ENCODE results near the gene KLHL2. TPM values are rescaled to one million over a fixed set of nuclear protein-coding genes. Genes with fewer than 3 reads are reported as not detected.

KLHL2 gene
- total RNA-seq, 1 donor from 2014 or later: 10.6 TPM

DNA sequence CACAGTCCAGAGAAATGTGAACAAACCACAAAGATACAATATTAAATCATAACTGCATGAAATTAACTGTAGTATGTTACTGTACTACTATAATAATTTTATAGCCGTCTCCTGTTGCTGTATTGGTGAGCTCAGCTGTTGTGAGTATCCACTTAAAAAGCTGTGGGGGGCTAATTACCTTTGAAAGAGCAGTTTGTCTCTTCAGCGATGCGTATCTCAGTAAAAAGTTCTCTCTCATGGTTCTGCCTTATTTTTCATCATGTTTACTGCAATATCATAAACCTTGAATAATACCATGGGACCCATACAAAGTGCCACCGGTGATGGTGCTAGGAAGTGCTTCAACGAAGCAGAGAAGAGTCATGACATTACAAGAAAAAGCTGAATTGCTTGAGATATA is 111.7 kb downstream of the KLHL2 start:
- Mint-ChIP-seq H3K4me3 (ENCODE audit: unreplicated experiment) (no peak overlapping the region), H3K9me3 (ENCODE audit: unreplicated experiment) (no peaks in the 10 kb centered on the region), H3K27ac (ENCODE audit: unreplicated experiment) (no peak overlapping the region), H3K4me1 (ENCODE audit: unreplicated experiment) (no peaks in the 10 kb centered on the region), H3K27me3 (ENCODE audit: unreplicated experiment) (peaks cover 3% of the 10 kb centered on the region), H3K36me3 (ENCODE audit: low read depth, unreplicated experiment) (no peaks in the 10 kb centered on the region)
- DNase-seq (ENCODE audit: low spot score): no peak
- TF ChIP-seq, protein P1, sequence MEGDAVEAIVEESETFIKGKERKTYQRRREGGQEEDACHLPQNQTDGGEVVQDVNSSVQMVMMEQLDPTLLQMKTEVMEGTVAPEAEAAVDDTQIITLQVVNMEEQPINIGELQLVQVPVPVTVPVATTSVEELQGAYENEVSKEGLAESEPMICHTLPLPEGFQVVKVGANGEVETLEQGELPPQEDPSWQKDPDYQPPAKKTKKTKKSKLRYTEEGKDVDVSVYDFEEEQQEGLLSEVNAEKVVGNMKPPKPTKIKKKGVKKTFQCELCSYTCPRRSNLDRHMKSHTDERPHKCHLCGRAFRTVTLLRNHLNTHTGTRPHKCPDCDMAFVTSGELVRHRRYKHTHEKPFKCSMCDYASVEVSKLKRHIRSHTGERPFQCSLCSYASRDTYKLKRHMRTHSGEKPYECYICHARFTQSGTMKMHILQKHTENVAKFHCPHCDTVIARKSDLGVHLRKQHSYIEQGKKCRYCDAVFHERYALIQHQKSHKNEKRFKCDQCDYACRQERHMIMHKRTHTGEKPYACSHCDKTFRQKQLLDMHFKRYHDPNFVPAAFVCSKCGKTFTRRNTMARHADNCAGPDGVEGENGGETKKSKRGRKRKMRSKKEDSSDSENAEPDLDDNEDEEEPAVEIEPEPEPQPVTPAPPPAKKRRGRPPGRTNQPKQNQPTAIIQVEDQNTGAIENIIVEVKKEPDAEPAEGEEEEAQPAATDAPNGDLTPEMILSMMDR (IDR thresholded peaks at IDR 0.05; ENCODE audit: unreplicated experiment): no peak

GRCh38 chr4:165319509-165319908 is 112.1 kb downstream of the KLHL2 start:
- Mint-ChIP-seq H3K9me3 (ENCODE audit: unreplicated experiment) (no peaks in the 10 kb centered on the region), H3K27ac (ENCODE audit: unreplicated experiment) (no peak overlapping the region), H3K36me3 (ENCODE audit: low read depth, unreplicated experiment) (no peaks in the 10 kb centered on the region), H3K27me3 (ENCODE audit: unreplicated experiment) (peaks cover 3% of the 10 kb centered on the region), H3K4me1 (ENCODE audit: unreplicated experiment) (no peaks in the 10 kb centered on the region), H3K4me3 (ENCODE audit: unreplicated experiment) (no peak overlapping the region)
- no peak for DNase-seq (ENCODE audit: low spot score)
- TF ChIP-seq, protein P1 (IDR thresholded peaks at IDR 0.05; ENCODE audit: unreplicated experiment): no peak

- TF ChIP-seq, protein P1 (IDR thresholded peaks at IDR 0.05; ENCODE audit: unreplicated experiment): no peak
- Mint-ChIP-seq H3K27ac (ENCODE audit: unreplicated experiment) (no peak overlapping the region), H3K4me1 (ENCODE audit: unreplicated experiment) (peaks cover 8% of the 10 kb centered on the region), H3K27me3 (ENCODE audit: unreplicated experiment) (peaks cover 3% of the 10 kb centered on the region), H3K36me3 (ENCODE audit: low read depth, unreplicated experiment) (peaks cover 6% of the 10 kb centered on the region), H3K4me3 (ENCODE audit: unreplicated experiment) (no peak overlapping the region), H3K9me3 (ENCODE audit: unreplicated experiment) (no peaks in the 10 kb centered on the region)
- no peak for DNase-seq (ENCODE audit: low spot score)
Observed at GRCh38 chr4:165324236-165324917, 117.0 kb downstream of the KLHL2 start.

GRCh38 chr4:165324918-165325304 is 117.5 kb downstream of the KLHL2 start:
- Mint-ChIP-seq H3K9me3 (ENCODE audit: unreplicated experiment) (no peaks in the 10 kb centered on the region), H3K4me1 (ENCODE audit: unreplicated experiment) (peaks cover 8% of the 10 kb centered on the region), H3K36me3 (ENCODE audit: low read depth, unreplicated experiment) (peaks cover 6% of the 10 kb centered on the region), H3K4me3 (ENCODE audit: unreplicated experiment) (no peak overlapping the region), H3K27ac (ENCODE audit: unreplicated experiment) (no peak overlapping the region), H3K27me3 (ENCODE audit: unreplicated experiment) (peaks cover 3% of the 10 kb centered on the region)
- DNase-seq (ENCODE audit: low spot score): no peak
- TF ChIP-seq, protein P1 (IDR thresholded peaks at IDR 0.05; ENCODE audit: unreplicated experiment): no peak

DNA sequence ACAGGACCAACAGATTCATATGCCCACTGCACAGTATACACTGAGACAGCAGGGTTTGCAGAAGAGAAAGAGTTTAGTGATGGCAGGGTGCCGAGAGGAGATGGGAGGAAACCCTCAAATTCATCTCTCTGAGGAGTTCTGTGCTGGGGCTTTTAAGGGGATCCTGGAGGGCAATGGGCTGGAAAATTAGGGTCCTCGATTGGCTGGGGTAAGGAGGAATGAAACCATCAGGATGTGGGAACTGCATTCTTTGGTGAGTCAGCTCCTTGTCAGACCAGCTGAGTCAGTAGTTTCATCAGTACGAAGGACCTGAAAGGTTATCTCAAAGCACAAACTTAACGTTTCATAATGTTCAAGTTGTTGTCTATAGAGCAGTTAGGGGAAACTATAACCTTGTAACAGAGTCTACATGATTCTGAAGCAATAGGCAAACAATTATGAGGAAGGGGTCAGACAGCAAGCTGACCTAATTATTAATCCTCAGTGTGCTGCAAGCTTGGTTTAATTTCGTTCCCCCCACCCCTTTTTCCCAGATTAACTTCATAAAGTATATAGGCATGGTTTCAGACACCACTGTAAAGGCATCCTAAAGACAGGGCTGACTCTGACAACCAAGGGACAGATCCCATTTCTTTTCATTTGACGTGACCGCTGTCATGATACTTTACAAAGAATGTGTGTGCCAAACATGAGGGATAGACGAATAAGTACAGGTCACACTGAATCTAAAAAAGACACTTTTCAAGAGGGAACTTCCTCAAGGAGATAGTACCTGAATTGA is 118.6 kb downstream of the KLHL2 start:
- H3K4me3 Mint-ChIP-seq (ENCODE audit: unreplicated experiment): peak overlapping the region; percentile 53
- no peak for DNase-seq (ENCODE audit: low spot score)

More for the DNA sequence above, 118.6 kb downstream of the KLHL2 start:
- H3K4me1 Mint-ChIP-seq (ENCODE audit: unreplicated experiment): peaks cover 15% of the 10 kb centered on the region
- no peaks in the 10 kb centered on the region for H3K9me3 Mint-ChIP-seq (ENCODE audit: unreplicated experiment)
- TF ChIP-seq, protein P1 (IDR thresholded peaks at IDR 0.05; ENCODE audit: unreplicated experiment): no peak
- peaks cover 11% of the 10 kb centered on the region for H3K36me3 Mint-ChIP-seq (ENCODE audit: low read depth, unreplicated experiment)
- H3K27me3 Mint-ChIP-seq (ENCODE audit: unreplicated experiment): peaks cover 3% of the 10 kb centered on the region
- H3K27ac Mint-ChIP-seq (ENCODE audit: unreplicated experiment): peak overlapping the region; percentile 90
